Bronchial epithelial cell (primary cell): ENCODE measurements around the gene ADAMTS17. TPM values are rescaled to one million over a fixed set of nuclear protein-coding genes. Genes with fewer than 3 reads are reported as not detected.

Experiments
- DNase-seq: peaks from one replicate; pipeline ENCODE4 v3.0.0-alpha.2; 2010; ENCODE audit warnings: low read depth
- FAIRE-seq: peaks from 2 replicates; lab custom pipeline; 2011; peaks lifted over from hg19 to GRCh38; lab: Jason Lieb, UNC
- H3K27me3 ChIP-seq: 2 replicates; pipeline ENCODE4 v1.5.1; 2011; ENCODE audit warnings: low read length; ENCODE audit not compliant: control insufficient read depth, insufficient read depth
- H3K36me3 ChIP-seq: 2 replicates; pipeline ENCODE4 v1.5.1; 2011; ENCODE audit warnings: low read length; ENCODE audit not compliant: control insufficient read depth, insufficient read depth
- H3K4me3 ChIP-seq: 2 replicates; pipeline ENCODE4 v1.5.1; 2011; ENCODE audit warnings: mild to moderate bottlenecking, low read depth, low read length, control low read depth
- total RNA-seq: library from RNA; depleted of rRNA; stranded (reverse); fragments of >200 nt; gene quantifications from 2 replicates; pipeline ENCODE4 v1.2.1, GENCODE V29; 2014
- TF ChIP-seq, protein P1 (sequence below): IDR thresholded peaks from 2 replicates; pipeline ENCODE4 v1.5.1; 2011; ENCODE audit warnings: mild to moderate bottlenecking, moderate library complexity, low read length, control low read depth, inconsistent platforms; ENCODE audit not compliant: insufficient read depth, severe bottlenecking

ADAMTS17 gene
- total RNA-seq, 1 donor from 2014 or later: 1.1 TPM

DNA sequence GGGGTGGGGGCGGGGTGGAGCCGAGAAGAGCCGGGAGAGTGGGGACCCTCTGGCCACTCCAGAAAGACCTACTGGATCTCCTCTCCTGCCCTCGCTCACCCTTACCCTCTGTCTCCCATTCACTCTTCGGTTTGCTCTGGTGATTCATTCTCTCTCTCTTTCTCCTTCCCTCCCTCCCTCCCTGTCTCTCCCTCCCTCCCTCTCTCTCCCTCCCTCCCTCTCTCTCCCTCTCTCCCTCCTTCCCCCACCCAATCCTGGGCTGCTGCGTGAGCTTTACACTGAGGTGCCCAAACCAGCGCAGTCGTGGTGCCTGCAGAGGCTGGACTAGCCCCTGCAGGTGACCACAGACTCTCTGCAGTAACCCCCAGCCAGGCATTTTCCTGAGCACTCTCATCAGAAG lies 32.2 kb upstream of the ADAMTS17 start:
- FAIRE-seq (no peak), DNase-seq (no peak)
- Histone ChIP-seq H3K4me3 (no peak overlapping the region), H3K27me3 (peaks cover 2% of the 10 kb centered on the region), H3K36me3 (no peaks in the 10 kb centered on the region)
- TF ChIP-seq, protein P1, sequence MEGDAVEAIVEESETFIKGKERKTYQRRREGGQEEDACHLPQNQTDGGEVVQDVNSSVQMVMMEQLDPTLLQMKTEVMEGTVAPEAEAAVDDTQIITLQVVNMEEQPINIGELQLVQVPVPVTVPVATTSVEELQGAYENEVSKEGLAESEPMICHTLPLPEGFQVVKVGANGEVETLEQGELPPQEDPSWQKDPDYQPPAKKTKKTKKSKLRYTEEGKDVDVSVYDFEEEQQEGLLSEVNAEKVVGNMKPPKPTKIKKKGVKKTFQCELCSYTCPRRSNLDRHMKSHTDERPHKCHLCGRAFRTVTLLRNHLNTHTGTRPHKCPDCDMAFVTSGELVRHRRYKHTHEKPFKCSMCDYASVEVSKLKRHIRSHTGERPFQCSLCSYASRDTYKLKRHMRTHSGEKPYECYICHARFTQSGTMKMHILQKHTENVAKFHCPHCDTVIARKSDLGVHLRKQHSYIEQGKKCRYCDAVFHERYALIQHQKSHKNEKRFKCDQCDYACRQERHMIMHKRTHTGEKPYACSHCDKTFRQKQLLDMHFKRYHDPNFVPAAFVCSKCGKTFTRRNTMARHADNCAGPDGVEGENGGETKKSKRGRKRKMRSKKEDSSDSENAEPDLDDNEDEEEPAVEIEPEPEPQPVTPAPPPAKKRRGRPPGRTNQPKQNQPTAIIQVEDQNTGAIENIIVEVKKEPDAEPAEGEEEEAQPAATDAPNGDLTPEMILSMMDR: no peak

DNA sequence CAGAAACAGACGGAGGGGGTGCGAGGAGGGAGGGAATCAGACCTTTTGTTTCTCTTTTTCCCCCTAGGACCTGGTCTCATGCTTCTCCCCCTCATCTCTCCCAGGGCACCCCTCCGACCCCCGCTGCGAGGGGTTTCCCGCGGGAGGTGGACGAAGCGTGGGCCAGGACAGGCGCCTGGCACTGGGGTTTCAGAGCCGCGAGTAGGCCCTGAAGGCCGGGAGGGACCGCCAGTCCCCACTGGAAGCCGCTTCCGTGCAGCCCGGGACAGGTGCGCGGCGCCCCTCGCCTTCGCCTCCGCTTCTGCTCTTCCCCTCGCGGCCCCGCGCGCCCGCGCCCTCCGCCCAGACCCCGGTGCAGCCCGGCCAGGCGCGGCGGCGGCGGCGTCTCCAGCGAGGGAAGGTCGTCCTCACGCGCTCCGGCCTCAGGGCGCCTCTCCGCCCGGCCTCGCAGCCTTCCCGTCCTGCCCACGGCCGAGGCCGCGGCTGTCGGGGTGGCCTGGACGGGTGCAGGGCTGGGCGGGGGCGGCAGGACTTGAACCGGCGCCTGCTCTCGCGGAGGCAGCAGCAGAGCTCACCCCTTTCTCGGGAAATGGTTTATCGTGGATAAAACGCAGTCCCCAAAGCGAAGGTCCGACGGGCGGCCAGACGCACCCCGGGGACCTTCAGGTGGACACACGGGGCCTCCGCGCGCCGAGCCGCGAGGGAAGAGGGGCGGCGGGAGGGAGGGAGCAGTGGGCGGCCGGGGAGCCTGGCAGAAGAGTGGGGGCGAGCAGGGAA lies 31.5 kb upstream of the ADAMTS17 start:
- no peak for FAIRE-seq
- H3K27me3 ChIP-seq: peaks cover 2% of the 10 kb centered on the region
- no peaks in the 10 kb centered on the region for H3K36me3 ChIP-seq
- TF ChIP-seq, protein P1: no peak
- no peak for DNase-seq
- peak overlapping the region; percentile 25 for H3K4me3 ChIP-seq

DNA sequence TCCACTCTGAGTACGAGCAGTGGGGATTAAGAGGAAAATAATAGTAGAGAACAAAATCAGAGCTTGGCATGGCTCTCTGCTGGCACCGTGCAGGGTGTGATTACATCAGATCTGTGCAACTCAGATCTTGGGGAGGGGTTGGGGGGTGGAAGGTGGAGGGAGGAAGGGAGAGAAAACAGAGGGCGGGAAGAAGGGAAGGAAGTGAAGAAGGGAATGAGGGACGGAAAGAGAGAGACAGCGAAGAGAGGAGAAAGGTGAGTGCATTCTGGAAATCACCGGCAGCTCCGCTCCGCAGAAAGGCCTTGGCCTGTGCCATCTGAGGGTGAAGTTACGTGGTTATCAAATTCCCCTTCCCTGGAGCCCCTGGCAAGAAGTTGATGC lies 31.0 kb upstream of the ADAMTS17 start:
- Histone ChIP-seq H3K36me3 (no peaks in the 10 kb centered on the region), H3K4me3 (peak overlapping the region; percentile 25), H3K27me3 (peaks cover 2% of the 10 kb centered on the region)
- no peak for FAIRE-seq
- peak; percentile 6 for DNase-seq
- TF ChIP-seq, protein P1: no peak

DNA sequence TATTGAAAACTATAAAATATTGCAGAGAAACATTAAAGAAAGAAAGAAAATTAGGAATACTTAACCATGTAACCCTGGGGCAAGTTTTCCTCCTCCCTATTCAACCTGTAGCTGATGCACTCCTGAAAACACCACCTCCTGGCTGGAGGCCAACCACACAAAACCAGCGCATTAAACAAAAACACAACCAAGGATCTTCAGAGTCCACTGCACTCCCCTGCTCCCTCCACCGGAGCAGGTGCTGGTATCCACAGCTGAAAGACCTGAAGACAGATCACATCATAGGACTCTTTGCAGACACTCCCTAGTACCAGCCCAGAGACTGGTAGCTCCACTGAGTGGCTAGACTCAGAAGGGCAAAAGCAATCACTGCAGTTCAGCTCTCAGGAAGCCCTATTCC lies 13.6 kb upstream of the ADAMTS17 start:
- H3K36me3 ChIP-seq: no peaks in the 10 kb centered on the region
- H3K4me3 ChIP-seq: no peak overlapping the region
- TF ChIP-seq, protein P1: no peak
- FAIRE-seq (no peak), DNase-seq (no peak)
- no peaks in the 10 kb centered on the region for H3K27me3 ChIP-seq

DNA sequence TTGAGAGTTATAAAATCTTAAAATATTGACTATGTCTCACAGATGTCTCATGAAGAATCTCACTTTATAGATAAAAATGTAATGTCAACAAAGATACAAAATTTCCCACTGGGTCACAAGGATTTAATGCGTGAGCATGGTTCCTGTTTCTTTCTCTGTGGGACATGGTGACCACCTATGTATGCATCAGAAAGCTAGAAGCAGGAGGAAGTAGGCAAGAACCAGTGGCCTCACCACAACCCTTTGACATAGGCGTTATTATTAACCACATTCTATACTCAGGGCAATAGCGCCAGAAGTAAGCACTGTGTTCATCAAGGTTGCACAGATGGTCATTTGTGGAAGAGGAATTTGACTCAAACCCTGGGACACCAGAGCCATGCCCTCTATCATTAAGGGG lies 11.7 kb upstream of the ADAMTS17 start:
- TF ChIP-seq, protein P1: no peak
- no peak for FAIRE-seq
- Histone ChIP-seq H3K27me3 (no peaks in the 10 kb centered on the region), H3K36me3 (no peaks in the 10 kb centered on the region), H3K4me3 (no peak overlapping the region)
- no peak for DNase-seq
